Activated naive CD4-positive, alpha-beta T cell treated with anti-CD3 and anti-CD28 coated beads, Interleukin-2, amount 50 U/mL, for 24 hours (primary cell): ENCODE results near the gene PLA2G2E.
"Not testable (repeated sequence)": the region's sequence is repeated elsewhere in the genome, so short reads cannot be mapped to it uniquely, and the experiment has no call there.

Source experiments
- H3K27ac Mint-ChIP-seq: one replicate; pipeline ENCODE4 v1.8.0; 2021; ENCODE audit warnings: mild to moderate bottlenecking, mixed read lengths
- H3K27me3 Mint-ChIP-seq: one replicate; pipeline ENCODE4 v1.8.0; 2021; ENCODE audit warnings: mixed read lengths
- H3K36me3 Mint-ChIP-seq: one replicate; pipeline ENCODE4 v1.8.0; 2021; ENCODE audit warnings: mixed read lengths
- H3K4me1 Mint-ChIP-seq: one replicate; pipeline ENCODE4 v1.8.0; 2021; ENCODE audit warnings: mixed read lengths
- H3K4me3 Mint-ChIP-seq: one replicate; pipeline ENCODE4 v1.8.0; 2021; ENCODE audit warnings: mild to moderate bottlenecking, mixed read lengths
- H3K9me3 Mint-ChIP-seq: one replicate; pipeline ENCODE4 v1.8.0; 2021; ENCODE audit warnings: mixed read lengths

PLA2G2E gene

DNA sequence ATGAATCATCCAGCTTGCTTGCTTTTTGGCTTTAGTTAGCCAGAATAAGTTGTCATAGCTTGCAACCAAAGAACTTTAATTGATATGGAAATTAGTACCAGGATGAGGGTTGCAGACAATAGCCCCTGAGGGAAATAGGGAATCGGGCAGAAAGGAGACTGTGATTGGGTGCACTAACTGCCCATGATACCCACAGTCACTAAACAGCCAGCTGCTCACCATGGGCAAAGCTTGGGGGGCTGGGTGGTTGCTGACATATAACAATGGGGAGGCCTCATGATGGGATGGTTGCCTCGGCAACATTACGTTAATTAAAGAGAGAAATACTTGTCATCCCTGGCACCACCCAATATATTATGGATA is 17.8 kb upstream of the PLA2G2E start:
- no peak overlapping the region for H3K4me3 Mint-ChIP-seq
- no peak overlapping the region for H3K27ac Mint-ChIP-seq
- H3K4me1 Mint-ChIP-seq: no peaks in the 10 kb centered on the region
- H3K27me3 Mint-ChIP-seq: no peaks in the 10 kb centered on the region
- H3K36me3 Mint-ChIP-seq: no peaks in the 10 kb centered on the region
- no peaks in the 10 kb centered on the region for H3K9me3 Mint-ChIP-seq

DNA sequence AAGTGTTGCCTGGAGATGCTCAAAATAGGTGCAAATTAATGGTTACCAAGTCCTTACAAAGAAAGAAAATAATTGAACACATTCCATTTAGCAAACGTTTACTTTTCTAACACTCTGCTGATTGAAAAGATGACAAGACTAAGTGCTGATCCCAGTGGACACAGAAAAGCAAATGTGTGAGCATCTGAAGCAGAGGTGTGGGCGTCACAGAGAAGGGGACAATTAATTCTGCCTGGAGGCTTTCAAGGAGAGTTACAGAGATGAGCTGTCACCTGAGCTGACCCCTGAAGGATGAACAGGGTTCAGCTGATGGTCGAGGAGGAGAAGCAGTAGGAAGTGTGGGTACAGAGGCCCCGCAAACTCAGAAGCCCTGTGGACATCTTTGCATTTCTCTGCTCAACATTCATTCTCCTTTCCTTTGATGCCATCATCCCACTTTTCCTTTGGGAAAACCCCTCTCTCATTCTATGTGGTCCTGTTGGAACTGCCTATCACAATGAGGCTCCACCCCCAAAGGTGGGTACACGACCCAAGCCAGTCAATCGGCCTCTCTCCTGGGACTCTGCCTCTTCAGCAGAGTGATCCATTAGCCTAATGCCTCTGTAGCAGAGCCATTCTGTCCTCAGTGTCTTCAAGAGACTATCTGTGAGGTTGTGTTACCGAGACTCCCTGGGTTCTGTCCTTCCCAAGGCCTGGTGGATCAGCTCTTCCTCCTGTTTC is 17.2 kb upstream of the PLA2G2E start:
- Mint-ChIP-seq H3K4me3 (no peak overlapping the region), H3K4me1 (no peaks in the 10 kb centered on the region), H3K27me3 (no peaks in the 10 kb centered on the region), H3K9me3 (no peaks in the 10 kb centered on the region), H3K36me3 (no peaks in the 10 kb centered on the region), H3K27ac (no peak overlapping the region)

DNA sequence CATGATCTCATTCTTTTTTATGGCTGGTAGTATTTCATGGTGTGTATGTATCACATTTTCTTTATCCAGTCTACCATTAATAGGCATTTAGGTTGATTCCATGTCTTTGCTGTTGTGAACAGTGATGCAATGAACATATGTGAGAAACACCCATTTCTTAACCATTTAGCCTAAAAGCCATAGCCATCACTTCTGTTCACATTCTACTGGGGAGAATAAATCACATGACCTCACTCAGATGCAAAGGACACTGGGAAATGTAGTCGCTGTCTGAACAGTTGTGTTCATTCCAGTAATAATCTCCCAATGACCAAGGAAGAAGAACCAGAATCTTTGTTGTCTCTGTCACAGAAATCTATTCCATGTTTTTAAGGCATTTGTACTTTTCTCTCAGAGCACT is 15.1 kb upstream of the PLA2G2E start:
- Mint-ChIP-seq H3K9me3 (no peaks in the 10 kb centered on the region), H3K4me3 (no peak overlapping the region), H3K4me1 (no peaks in the 10 kb centered on the region), H3K27ac (no peak overlapping the region), H3K27me3 (no peaks in the 10 kb centered on the region), H3K36me3 (no peaks in the 10 kb centered on the region)

- Mint-ChIP-seq H3K27me3 (no peaks in the 10 kb centered on the region), H3K9me3 (no peaks in the 10 kb centered on the region), H3K27ac (no peak overlapping the region), H3K36me3 (peaks cover 4% of the 10 kb centered on the region), H3K4me1 (no peaks in the 10 kb centered on the region), H3K4me3 (no peak overlapping the region)
Measured at GRCh38 chr1:19936061-19936750, 12.8 kb upstream of the PLA2G2E start.

DNA sequence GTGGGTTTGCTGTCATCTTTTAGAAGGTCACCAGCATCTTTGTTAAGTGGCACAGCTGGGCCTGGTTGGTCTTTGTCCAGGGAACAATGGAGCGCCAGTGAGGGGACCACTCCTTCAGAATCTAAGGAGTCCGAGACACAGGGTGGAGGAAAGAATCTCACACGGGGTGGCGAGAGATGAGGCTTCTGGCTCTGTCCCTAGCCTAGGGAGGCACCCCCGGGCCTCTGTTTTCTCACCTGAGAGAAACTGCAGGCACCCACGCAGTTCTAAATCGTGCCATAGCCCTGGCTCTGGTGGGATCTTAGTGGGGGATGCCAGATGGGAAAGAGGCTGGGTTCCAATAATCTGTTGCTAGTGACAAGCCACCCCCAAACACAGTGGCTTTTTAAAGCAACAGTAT is 10.9 kb upstream of the PLA2G2E start:
- H3K4me1 Mint-ChIP-seq: no peaks in the 10 kb centered on the region
- H3K4me3 Mint-ChIP-seq: no peak overlapping the region
- H3K27ac Mint-ChIP-seq: no peak overlapping the region
- H3K9me3 Mint-ChIP-seq: no peaks in the 10 kb centered on the region
- H3K27me3 Mint-ChIP-seq: no peaks in the 10 kb centered on the region
- peaks cover 4% of the 10 kb centered on the region for H3K36me3 Mint-ChIP-seq

DNA sequence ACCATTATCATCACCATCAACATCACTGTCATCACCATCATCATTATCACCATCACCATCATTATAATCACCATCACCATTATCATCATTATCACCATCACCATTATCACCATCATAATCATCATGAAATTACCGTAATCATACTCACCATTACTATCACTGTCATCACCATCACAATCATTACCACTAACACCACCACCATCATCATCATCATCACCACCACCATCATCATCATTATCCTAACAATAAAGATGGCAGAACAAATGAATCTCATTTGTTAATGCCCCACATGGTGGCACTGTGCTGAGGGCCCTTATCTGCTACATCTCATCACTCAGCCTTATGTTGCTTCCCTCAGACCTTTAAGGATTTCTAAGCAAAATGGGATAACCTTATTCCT is 9.4 kb upstream of the PLA2G2E start:
- Mint-ChIP-seq H3K9me3 (no peaks in the 10 kb centered on the region), H3K36me3 (peaks cover 4% of the 10 kb centered on the region), H3K27me3 (no peaks in the 10 kb centered on the region), H3K27ac (no peak overlapping the region), H3K4me3 (no peak overlapping the region), H3K4me1 (no peaks in the 10 kb centered on the region)

GRCh38 chr1:19927130-19927421 is 3.7 kb upstream of the PLA2G2E start:
- H3K36me3 Mint-ChIP-seq, H3K4me1 Mint-ChIP-seq, H3K4me3 Mint-ChIP-seq, H3K27me3 Mint-ChIP-seq, H3K9me3 Mint-ChIP-seq, H3K27ac Mint-ChIP-seq: not testable (repeated sequence)

GRCh38 chr1:19926296-19927129 is 3.1 kb upstream of the PLA2G2E start:
- H3K27me3 Mint-ChIP-seq: no peaks in the 10 kb centered on the region
- H3K9me3 Mint-ChIP-seq: no peaks in the 10 kb centered on the region

DNA sequence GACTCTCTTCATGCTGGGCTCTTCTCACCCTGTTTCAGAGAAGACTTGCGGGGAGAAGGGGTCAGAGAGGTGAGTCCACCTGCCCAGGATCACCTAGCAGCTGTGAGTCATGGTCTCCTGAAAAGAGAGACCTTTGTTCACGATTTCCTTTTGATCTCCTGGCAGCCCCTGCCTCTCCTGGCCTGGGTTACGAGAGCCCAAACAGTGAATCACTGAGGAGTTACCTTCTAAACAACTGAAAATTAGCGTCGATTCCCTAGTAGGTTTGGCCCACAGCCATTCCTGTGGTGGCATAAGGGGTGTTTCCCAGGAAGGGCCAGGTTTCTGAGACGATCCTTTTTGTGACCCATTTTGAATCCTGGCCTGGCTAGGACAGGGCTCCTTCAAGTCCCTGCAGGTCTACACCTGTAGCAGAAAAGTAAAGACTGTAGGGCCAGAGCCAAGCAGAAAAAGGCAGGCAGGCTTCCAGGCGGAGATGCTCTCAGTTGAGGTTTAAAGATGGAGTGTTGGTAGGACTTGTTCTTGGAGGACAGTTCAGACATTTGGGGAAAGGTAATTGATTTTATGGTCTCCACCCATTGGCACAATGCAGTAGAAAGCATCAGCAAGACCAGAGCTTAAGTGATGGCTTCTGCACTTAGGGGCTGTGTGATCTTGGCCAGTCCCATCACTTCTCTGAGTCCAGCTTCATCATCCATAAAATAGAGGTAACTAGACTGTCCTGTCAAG is 2.1 kb upstream of the PLA2G2E start:
- Mint-ChIP-seq H3K27me3 (no peaks in the 10 kb centered on the region), H3K4me1 (no peaks in the 10 kb centered on the region), H3K36me3 (no peaks in the 10 kb centered on the region), H3K9me3 (no peaks in the 10 kb centered on the region), H3K27ac (no peak overlapping the region), H3K4me3 (no peak overlapping the region)

More at GRCh38 chr1:19926296-19927129, 3.1 kb upstream of the PLA2G2E start:
- no peak overlapping the region for H3K4me3 Mint-ChIP-seq
- H3K4me1 Mint-ChIP-seq: no peaks in the 10 kb centered on the region
- H3K36me3 Mint-ChIP-seq: no peaks in the 10 kb centered on the region
- no peak overlapping the region for H3K27ac Mint-ChIP-seq

GRCh38 chr1:19923953-19924346 is 533 bp upstream of the PLA2G2E start:
- Mint-ChIP-seq H3K27ac (no peak overlapping the region), H3K36me3 (no peaks in the 10 kb centered on the region), H3K27me3 (no peaks in the 10 kb centered on the region), H3K4me3 (no peak overlapping the region), H3K4me1 (no peaks in the 10 kb centered on the region), H3K9me3 (no peaks in the 10 kb centered on the region)

- H3K4me3 Mint-ChIP-seq: no peak overlapping the region
- H3K27ac Mint-ChIP-seq: no peak overlapping the region
- peaks cover 5% of the 10 kb centered on the region for H3K4me1 Mint-ChIP-seq
- H3K36me3 Mint-ChIP-seq: no peaks in the 10 kb centered on the region
- H3K9me3 Mint-ChIP-seq: no peaks in the 10 kb centered on the region
- H3K27me3 Mint-ChIP-seq: no peaks in the 10 kb centered on the region
Measured at GRCh38 chr1:19922015-19922688, 1.3 kb downstream of the PLA2G2E start.

DNA sequence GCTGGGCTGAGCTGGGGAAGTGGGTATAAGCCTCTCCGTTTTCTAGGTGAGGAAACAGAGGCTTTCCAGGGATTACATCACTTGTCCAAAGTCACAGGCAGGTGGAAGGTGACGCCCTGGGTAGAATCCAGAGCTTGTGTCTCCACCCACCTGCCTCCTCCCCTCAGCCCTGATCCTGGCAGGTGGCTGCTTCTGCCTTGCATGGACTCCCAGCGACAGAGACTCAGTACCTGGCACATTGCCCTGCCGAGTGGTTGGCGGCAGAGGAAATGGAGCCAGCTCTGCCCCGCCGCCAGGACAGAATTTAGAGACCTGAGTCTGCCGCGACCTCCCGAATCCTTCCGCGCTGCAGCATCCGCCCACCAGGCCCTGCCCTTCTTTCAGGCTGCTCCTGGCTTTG is 2.1 kb downstream of the PLA2G2E start:
- H3K27ac Mint-ChIP-seq: no peak overlapping the region
- no peak overlapping the region for H3K4me3 Mint-ChIP-seq
- H3K36me3 Mint-ChIP-seq: no peaks in the 10 kb centered on the region
- H3K4me1 Mint-ChIP-seq: peaks cover 5% of the 10 kb centered on the region
- H3K9me3 Mint-ChIP-seq: no peaks in the 10 kb centered on the region
- H3K27me3 Mint-ChIP-seq: no peaks in the 10 kb centered on the region

GRCh38 chr1:19920132-19920710 is 3.2 kb downstream of the PLA2G2E start:
- Mint-ChIP-seq H3K9me3 (no peaks in the 10 kb centered on the region), H3K4me1 (peaks cover 5% of the 10 kb centered on the region), H3K27ac (no peak overlapping the region), H3K36me3 (no peaks in the 10 kb centered on the region), H3K27me3 (no peaks in the 10 kb centered on the region), H3K4me3 (no peak overlapping the region)

- no peaks in the 10 kb centered on the region for H3K9me3 Mint-ChIP-seq
- no peaks in the 10 kb centered on the region for H3K36me3 Mint-ChIP-seq
- H3K4me1 Mint-ChIP-seq: peaks cover 5% of the 10 kb centered on the region
- no peaks in the 10 kb centered on the region for H3K27me3 Mint-ChIP-seq
- no peak overlapping the region for H3K4me3 Mint-ChIP-seq
- H3K27ac Mint-ChIP-seq: no peak overlapping the region
Measured at GRCh38 chr1:19918057-19918456, 5.4 kb downstream of the PLA2G2E start.

DNA sequence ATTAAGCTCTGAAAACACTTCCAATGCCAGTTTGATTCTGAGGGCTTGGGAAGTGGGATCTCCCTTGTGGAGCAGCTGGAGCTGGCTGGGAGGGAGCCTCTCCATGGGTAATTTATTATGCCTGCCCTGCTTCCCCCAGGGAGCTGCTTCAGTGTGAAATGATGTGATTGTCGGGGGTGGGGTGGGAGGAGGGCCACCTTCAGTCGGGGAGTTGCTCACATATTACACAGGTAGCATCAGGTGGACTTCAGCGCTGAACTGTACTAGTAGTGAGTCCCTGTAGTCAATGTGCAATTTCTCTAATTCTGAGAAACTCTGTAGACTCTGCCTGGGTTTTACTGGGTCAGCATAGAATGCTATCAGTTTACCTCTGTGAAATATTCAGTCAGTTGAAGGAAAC is 12.8 kb downstream of the PLA2G2E start:
- Mint-ChIP-seq H3K27me3 (no peaks in the 10 kb centered on the region), H3K36me3 (peaks cover 5% of the 10 kb centered on the region), H3K4me3 (no peak overlapping the region), H3K4me1 (no peaks in the 10 kb centered on the region), H3K9me3 (no peaks in the 10 kb centered on the region), H3K27ac (no peak overlapping the region)
